Measurements from ENCODE around the gene MRPL39. TPM values are rescaled to one million over a fixed set of nuclear protein-coding genes. Genes with fewer than 3 reads are reported as not detected.

MRPL39 gene
- total and polyA plus RNA-seq, 2 donors (not counting 3 experiments of a cell fraction or from before 2014, with no cell fraction given), result 10.4 to 25.2 TPM

DNA sequence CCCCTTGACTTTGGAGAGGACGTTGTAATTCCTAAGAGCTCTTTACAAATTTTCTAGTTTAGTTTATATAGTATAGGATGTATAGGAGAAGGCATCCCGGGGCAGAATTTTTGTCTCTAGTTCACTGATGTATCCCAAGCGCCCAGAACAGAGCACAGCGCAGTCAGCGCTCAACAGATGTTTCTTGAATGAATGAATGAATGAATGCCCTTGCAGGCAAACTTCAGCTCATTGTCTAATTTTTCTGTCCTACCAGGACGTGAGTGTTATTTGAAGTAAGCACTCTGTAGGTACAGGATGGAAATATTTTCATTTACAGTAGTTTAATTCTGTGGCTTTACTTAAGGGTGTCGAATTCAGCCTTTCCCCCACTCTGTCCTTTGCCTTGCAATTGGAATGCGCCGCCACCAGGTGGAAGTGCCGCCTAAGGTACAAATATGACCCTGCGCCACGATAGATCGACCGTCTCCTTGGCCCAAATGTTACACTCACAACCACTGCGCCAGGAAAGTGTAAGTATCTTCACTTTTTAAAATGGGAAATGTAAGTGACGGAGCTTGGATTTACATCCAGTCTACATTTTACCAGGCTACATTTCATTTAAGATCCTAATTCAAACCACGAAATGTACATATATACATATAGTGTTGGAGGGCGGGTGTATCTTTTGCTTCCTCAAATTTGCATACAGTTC, 910 bp upstream of the MRPL39 start:
- peak overlapping the region; percentile 24 for H3K27ac ChIP-seq (ENCODE audit: insufficient read depth, low read depth, low read length)
- no peaks in the 10 kb centered on the region for H3K9me3 ChIP-seq (replicated peaks; ENCODE audit: control insufficient read depth, insufficient read depth, low read length)
- dilution Hi-C loops (cut with MboI; ENCODE audit: extremely low pct_ligation_motif_present, low sequenced_read_pairs) (no loop called here), intact Hi-C loops (cut with micrococcal nuclease) (loop anchor here (1.0 to 5.0 kb wide), 8 partner anchors 31 to 1108 kb away; partner anchors contain the start of gene JAM2)
- H3K4me1 ChIP-seq (ENCODE audit: control insufficient read depth, extremely low read depth, insufficient read depth, low read length), result peaks cover 10% of the 10 kb centered on the region
- no peaks in the 10 kb centered on the region for H3K36me3 ChIP-seq (ENCODE audit: control insufficient read depth in 2 of 2, extremely low read depth in 1 of 2, insufficient read depth in 2 of 2, low read length in 2 of 2)
- H3K4me2 ChIP-seq (ENCODE audit: insufficient read depth, low read length), result peak overlapping the region; percentile 98
- FAIRE-seq (peak; percentile 81), DNase-seq (ENCODE audit: low read depth, low spot score) (peak; percentile 85)
- TF ChIP-seq MYC (IDR thresholded peaks at IDR 0.05; ENCODE audit: low read depth, low read length) (no peak), CTCF (IDR thresholded peaks at IDR 0.05; ENCODE audit: extremely low read depth in 1 of 2, insufficient read depth in 1 of 2, low read depth in 1 of 2, low read length in 2 of 2) (peak; percentile 78 to 95)
- CTCF ChIA-PET, result interaction anchor here (0.6 to 2.0 kb wide), 16 partner anchors 9 to 1110 kb away, joined by 3 to 29 read pairs (median 4); no protein-coding TSS in a partner anchor
- H4K20me1 ChIP-seq (replicated peaks; ENCODE audit: control insufficient read depth, extremely low read depth, insufficient read depth, low read length), result no peaks in the 10 kb centered on the region
- H3K9me1 ChIP-seq (replicated peaks; ENCODE audit: control insufficient read depth, extremely low read depth, insufficient read depth, low read length), result no peaks in the 10 kb centered on the region
- peak overlapping the region; percentile 81 for H2AFZ ChIP-seq (ENCODE audit: low read depth, low read length)
- TSS peak; percentile 7 for BruUV-seq (replicated peaks)
- H3K9ac ChIP-seq (replicated peaks; ENCODE audit: extremely low read depth, insufficient read depth, low read length), result peak overlapping the region; percentile 43
- POLR2A ChIA-PET, result no interaction called here
- no peaks in the 10 kb centered on the region for H3K27me3 ChIP-seq (ENCODE audit: control insufficient read depth in 2 of 2, insufficient read depth in 2 of 2, low read length in 2 of 2)
- H3K4me3 ChIP-seq (replicated peaks in 1 of 3; ENCODE audit: insufficient read depth in 1 of 3, low read depth in 1 of 3, low read length in 3 of 3), result peak overlapping the region; percentile 60 to 97 (median 68)
- H3K79me2 ChIP-seq (ENCODE audit: control insufficient read depth, insufficient read depth, low read length), result peaks cover 13% of the 10 kb centered on the region

- dilution Hi-C loops (cut with MboI; ENCODE audit: extremely low pct_ligation_motif_present, low sequenced_read_pairs), result no loop called here
- no peak for DNase-seq (ENCODE audit: low read depth, low spot score)
- Histone ChIP-seq H3K9ac (replicated peaks; ENCODE audit: extremely low read depth, insufficient read depth, low read length) (no peak overlapping the region), H3K79me2 (ENCODE audit: control insufficient read depth, insufficient read depth, low read length) (no peaks in the 10 kb centered on the region), H3K4me1 (ENCODE audit: control insufficient read depth, extremely low read depth, insufficient read depth, low read length) (no peaks in the 10 kb centered on the region), H3K9me3 (replicated peaks; ENCODE audit: control insufficient read depth, insufficient read depth, low read length) (no peaks in the 10 kb centered on the region), H3K27me3 (ENCODE audit: control insufficient read depth in 2 of 2, insufficient read depth in 2 of 2, low read length in 2 of 2) (no peaks in the 10 kb centered on the region), H3K4me3 (replicated peaks in 1 of 3; ENCODE audit: insufficient read depth in 1 of 3, low read depth in 1 of 3, low read length in 3 of 3) (no peak overlapping the region), H3K36me3 (ENCODE audit: control insufficient read depth in 2 of 2, extremely low read depth in 1 of 2, insufficient read depth in 2 of 2, low read length in 2 of 2) (peaks cover 4 to 6% of the 10 kb centered on the region in 2 experiments), H3K27ac (ENCODE audit: insufficient read depth, low read depth, low read length) (no peak overlapping the region), H4K20me1 (replicated peaks; ENCODE audit: control insufficient read depth, extremely low read depth, insufficient read depth, low read length) (no peaks in the 10 kb centered on the region), H3K4me2 (ENCODE audit: insufficient read depth, low read length) (no peak overlapping the region), H2AFZ (ENCODE audit: low read depth, low read length) (no peak overlapping the region), H3K9me1 (replicated peaks; ENCODE audit: control insufficient read depth, extremely low read depth, insufficient read depth, low read length) (no peaks in the 10 kb centered on the region)
- POLR2A ChIA-PET, result no interaction called here
- no TSS peak for BruUV-seq (replicated peaks)
- TF ChIP-seq GATA2 (IDR thresholded peaks at IDR 0.05; ENCODE audit: insufficient read depth, insufficient read length, low read depth, low read length), result no peak
- TF ChIP-seq MYC (IDR thresholded peaks at IDR 0.05; ENCODE audit: low read depth, low read length), result no peak
- TF ChIP-seq CTCF (IDR thresholded peaks at IDR 0.05; ENCODE audit: extremely low read depth in 1 of 2, insufficient read depth in 1 of 2, low read depth in 1 of 2, low read length in 2 of 2), result no peak
- TF ChIP-seq POLR2AphosphoS5 (IDR thresholded peaks at IDR 0.05; ENCODE audit: insufficient read depth, low read depth, low read length), result no peak
- TF ChIP-seq POLR2A (IDR thresholded peaks at IDR 0.05; ENCODE audit: low read depth, low read length), result no peak
- TF ChIP-seq EZH2 (IDR thresholded peaks at IDR 0.05; ENCODE audit: borderline replicate concordance, low read depth, low read length, severe bottlenecking), result no peak
- TF ChIP-seq, protein P1, sequence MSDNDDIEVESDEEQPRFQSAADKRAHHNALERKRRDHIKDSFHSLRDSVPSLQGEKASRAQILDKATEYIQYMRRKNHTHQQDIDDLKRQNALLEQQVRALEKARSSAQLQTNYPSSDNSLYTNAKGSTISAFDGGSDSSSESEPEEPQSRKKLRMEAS (IDR thresholded peaks at IDR 0.05; ENCODE audit: insufficient read depth, insufficient read length), result no peak
- no peak for TF ChIP-seq FOS (IDR thresholded peaks at IDR 0.05; ENCODE audit: borderline replicate concordance, insufficient read depth, low read length)
- no peak for TF ChIP-seq JUN (IDR thresholded peaks at IDR 0.05; ENCODE audit: borderline replicate concordance, insufficient read depth, insufficient read length, low read depth)
- intact Hi-C loops (cut with micrococcal nuclease), result no loop called here
- no peak for FAIRE-seq
- CTCF ChIA-PET, result no interaction called here
Measured at GRCh38 chr21:25589887-25590286, 17.4 kb downstream of the MRPL39 start.

All from endothelial cell of umbilical vein (primary cell).